PFSK-1 (cell line): Measurements from ENCODE around the gene DDX24.

Source experiments
- FOXP2 ChIP-seq: optimal IDR thresholded peaks from 2 replicates; pipeline ENCODE3; 2011; ENCODE audit warnings: borderline replicate concordance, control low read depth, inconsistent platforms; ENCODE audit not compliant: insufficient read depth; ENCODE audit errors: extremely low read length, extremely low read depth
- POLR2AphosphoS5 ChIP-seq: IDR thresholded peaks from 2 replicates; pipeline ENCODE4 v1.6.1; 2012; ENCODE audit warnings: low read depth, mild to moderate bottlenecking, control low read depth, low read length, moderate library complexity
- SIN3A ChIP-seq: IDR thresholded peaks from 2 replicates; pipeline ENCODE4 v1.6.1; 2012; ENCODE audit warnings: mild to moderate bottlenecking, low read length, moderate library complexity, borderline replicate concordance; ENCODE audit not compliant: insufficient read depth
- TAF1 ChIP-seq: IDR thresholded peaks from 2 replicates; pipeline ENCODE4 v1.6.1; 2012; ENCODE audit warnings: low read length, control low read depth, borderline replicate concordance; ENCODE audit not compliant: insufficient read depth
- TF ChIP-seq, protein P1 (sequence below), 2 experiments: IDR thresholded peaks; 2 replicates each; pipeline versions ENCODE4 v1.6.1 to v1.8.0; 2011 to 2012; ENCODE audit warnings: low read depth in 2 of 2, low read length in 2 of 2, control low read depth in 1 of 2, inconsistent platforms in 1 of 2, mild to moderate bottlenecking in 1 of 2, moderate library complexity in 1 of 2; ENCODE audit not compliant: insufficient read depth in 1 of 2

DDX24 gene

DNA sequence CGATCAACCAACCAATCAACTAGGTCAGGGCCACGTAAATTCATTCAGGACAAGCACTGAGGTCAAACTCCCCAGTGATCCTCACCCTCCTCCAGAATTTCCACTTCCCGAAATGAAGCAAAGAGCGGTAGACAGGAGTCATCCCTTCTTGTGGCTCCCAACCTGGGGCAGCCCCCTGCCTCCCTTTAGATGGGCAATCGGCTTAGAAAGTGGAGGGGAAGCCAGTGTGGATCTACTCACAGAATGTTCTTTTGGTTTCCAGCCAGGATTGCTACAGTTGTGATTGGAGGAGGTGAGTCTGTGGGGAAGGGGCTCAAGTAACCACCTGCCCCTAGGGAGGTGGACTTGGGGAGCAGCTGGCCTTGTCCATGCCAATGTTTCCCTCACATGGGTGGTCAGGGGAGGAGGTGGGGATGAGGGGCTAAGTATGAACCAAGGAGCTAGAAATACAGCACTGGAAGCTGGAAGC is 33.6 kb upstream of the DDX24 start:
- TF ChIP-seq POLR2AphosphoS5, result no peak
- TF ChIP-seq, protein P1, sequence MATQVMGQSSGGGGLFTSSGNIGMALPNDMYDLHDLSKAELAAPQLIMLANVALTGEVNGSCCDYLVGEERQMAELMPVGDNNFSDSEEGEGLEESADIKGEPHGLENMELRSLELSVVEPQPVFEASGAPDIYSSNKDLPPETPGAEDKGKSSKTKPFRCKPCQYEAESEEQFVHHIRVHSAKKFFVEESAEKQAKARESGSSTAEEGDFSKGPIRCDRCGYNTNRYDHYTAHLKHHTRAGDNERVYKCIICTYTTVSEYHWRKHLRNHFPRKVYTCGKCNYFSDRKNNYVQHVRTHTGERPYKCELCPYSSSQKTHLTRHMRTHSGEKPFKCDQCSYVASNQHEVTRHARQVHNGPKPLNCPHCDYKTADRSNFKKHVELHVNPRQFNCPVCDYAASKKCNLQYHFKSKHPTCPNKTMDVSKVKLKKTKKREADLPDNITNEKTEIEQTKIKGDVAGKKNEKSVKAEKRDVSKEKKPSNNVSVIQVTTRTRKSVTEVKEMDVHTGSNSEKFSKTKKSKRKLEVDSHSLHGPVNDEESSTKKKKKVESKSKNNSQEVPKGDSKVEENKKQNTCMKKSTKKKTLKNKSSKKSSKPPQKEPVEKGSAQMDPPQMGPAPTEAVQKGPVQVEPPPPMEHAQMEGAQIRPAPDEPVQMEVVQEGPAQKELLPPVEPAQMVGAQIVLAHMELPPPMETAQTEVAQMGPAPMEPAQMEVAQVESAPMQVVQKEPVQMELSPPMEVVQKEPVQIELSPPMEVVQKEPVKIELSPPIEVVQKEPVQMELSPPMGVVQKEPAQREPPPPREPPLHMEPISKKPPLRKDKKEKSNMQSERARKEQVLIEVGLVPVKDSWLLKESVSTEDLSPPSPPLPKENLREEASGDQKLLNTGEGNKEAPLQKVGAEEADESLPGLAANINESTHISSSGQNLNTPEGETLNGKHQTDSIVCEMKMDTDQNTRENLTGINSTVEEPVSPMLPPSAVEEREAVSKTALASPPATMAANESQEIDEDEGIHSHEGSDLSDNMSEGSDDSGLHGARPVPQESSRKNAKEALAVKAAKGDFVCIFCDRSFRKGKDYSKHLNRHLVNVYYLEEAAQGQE (IDR thresholded peaks at IDR 0.05; ENCODE audit: insufficient read depth in 1 of 2, low read depth in 2 of 2, low read length in 2 of 2), result no peak
- no peak for TF ChIP-seq SIN3A
- TF ChIP-seq TAF1, result no peak
- no peak for TF ChIP-seq FOXP2

DNA sequence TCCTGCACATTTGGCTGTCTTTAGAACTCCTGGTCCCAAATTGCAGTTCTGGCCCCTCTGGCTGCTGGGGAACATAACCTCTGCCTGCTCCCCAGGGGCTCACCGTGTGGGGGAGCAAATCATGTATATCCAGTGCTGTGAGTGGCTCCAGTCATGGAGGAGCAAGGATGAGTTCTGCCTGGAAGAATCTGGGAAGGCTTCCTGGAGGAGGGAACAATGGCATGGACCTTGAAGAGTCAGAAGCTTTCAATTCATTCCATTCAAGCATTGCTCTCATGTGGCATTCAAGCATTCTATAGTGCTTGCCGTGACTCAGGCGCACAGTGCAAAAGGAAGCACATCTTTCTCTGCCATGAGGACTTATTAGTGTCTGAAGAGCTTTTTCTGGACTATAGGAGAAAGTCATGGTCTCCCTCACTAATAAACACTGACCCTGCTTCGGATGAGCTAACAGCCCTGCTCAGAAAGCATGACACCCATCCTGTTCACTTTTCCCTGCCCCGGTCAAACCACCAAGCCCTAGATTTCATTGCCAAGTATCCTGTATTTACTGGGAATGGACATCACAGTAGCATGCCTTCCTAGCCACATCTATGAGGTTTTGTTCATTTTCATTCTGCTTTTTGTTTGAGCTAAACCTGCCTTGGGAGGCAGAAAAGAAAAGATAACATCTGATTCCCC is 33.0 kb upstream of the DDX24 start:
- no peak for TF ChIP-seq SIN3A
- TF ChIP-seq, protein P1 (IDR thresholded peaks at IDR 0.05; ENCODE audit: insufficient read depth in 1 of 2, low read depth in 2 of 2, low read length in 2 of 2), result no peak

DNA sequence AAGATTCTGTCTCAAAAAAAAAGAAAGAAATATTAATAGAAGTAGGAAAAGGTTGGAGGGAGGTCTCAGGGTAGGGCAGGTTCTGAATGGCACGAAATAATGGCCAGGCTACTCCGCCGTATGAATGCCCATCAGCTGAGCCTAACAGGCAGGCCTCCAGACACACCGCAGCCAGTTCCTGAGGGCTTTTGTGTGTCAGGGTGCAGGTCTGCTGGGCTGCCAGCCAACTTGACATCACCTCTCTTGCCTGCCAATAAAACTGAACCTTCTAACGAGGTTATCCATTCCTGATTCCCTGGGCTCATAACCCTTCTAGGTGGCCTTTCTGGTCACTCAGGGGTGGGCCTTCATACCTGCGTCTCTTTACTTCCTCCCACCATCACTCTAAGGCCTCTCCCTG is 32.5 kb upstream of the DDX24 start:
- TF ChIP-seq, protein P1 (IDR thresholded peaks at IDR 0.05; ENCODE audit: insufficient read depth in 1 of 2, low read depth in 2 of 2, low read length in 2 of 2), result no peak
- TF ChIP-seq POLR2AphosphoS5, result no peak
- no peak for TF ChIP-seq FOXP2
- TF ChIP-seq TAF1, result no peak

DNA sequence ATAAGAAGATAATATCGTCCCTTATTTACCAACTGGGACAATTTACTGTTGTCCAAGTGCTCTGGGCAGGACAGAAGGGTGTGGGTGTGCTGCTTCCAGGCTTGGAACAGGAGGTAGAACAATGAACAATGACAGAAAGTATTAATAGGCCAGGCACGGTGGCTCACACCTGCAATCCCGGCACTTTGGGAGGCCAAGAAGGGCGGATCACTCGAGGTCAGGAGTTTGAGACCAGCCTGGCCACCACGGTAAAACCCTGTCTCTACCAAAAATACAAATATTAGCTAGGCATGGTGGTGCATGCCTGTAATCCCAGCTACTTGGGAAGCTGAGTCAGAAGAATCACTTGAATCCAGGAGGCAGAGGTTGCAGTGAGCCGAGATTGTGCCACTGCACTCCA is 32.1 kb upstream of the DDX24 start:
- TF ChIP-seq POLR2AphosphoS5 (no peak), TAF1 (no peak), FOXP2 (no peak), SIN3A (no peak)
- TF ChIP-seq, protein P1 (IDR thresholded peaks at IDR 0.05; ENCODE audit: insufficient read depth in 1 of 2, low read depth in 2 of 2, low read length in 2 of 2), result no peak

DNA sequence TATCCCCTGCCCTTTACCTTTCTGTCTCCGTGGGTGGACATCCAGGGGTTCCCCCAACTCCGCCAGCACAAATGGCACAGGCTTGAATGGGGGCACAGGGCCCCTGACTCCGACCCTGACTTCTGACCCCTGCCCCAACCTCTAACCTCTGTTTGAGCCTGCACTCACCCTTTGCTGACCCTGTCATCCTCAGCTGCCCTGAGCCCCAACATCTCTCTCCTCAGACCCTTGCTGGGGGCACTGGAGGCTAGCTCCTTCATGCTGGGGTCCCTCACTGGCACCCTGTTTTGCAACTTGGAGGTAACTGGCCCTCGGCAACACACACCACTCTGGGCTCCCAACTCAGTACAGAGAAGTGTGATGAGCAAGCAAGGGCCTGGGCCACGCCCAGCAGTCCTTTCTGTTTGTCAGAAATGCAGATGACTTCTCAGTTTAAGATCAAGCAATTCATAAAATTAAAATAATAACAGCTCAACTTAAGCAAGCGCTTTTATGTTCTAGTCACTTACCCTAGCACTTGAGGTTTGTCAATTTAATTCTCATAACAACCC is 31.6 kb upstream of the DDX24 start:
- no peak for TF ChIP-seq FOXP2
- no peak for TF ChIP-seq POLR2AphosphoS5
- TF ChIP-seq SIN3A, result no peak
- TF ChIP-seq, protein P1 (IDR thresholded peaks at IDR 0.05; ENCODE audit: insufficient read depth in 1 of 2, low read depth in 2 of 2, low read length in 2 of 2), result no peak
- TF ChIP-seq TAF1, result no peak
